LNCaP clone FGC (cell line): ENCODE measurements around the gene DSG1.
"Not testable (repeated sequence)": the region's sequence is repeated elsewhere in the genome, so short reads cannot be mapped to it uniquely, and the experiment has no call there.

Experiments used
- DNase-seq: peaks from one replicate; pipeline ENCODE4 v3.0.0-alpha.2; 2011; ENCODE audit warnings: low read depth
- H3K4me3 ChIP-seq: 2 replicates; pipeline ENCODE4 v1.5.1; 2011; ENCODE audit warnings: mild to moderate bottlenecking, low read depth, low read length, control low read depth
- CTCF ChIP-seq: IDR thresholded peaks from 2 replicates; pipeline ENCODE4 v1.5.1; 2012; ENCODE audit warnings: mild to moderate bottlenecking; ENCODE audit not compliant: control insufficient read depth, insufficient read depth; ENCODE audit errors: extremely low read depth

DSG1 gene

GRCh38 chr18:31325051-31325450 lies 7.1 kb downstream of the DSG1 start:
- no peak overlapping the region for H3K4me3 ChIP-seq
- TF ChIP-seq CTCF, result no peak
- no peak for DNase-seq

GRCh38 chr18:31329787-31330438 lies 12.0 kb downstream of the DSG1 start:
- H3K4me3 ChIP-seq, result no peak overlapping the region
- DNase-seq, result no peak
- TF ChIP-seq CTCF, result no peak

GRCh38 chr18:31343454-31343853 lies 25.5 kb downstream of the DSG1 start:
- no peak overlapping the region for H3K4me3 ChIP-seq
- no peak for TF ChIP-seq CTCF
- DNase-seq, result no peak

- not testable (repeated sequence) for DNase-seq, H3K4me3 ChIP-seq
These were observed 35.4 kb downstream of the DSG1 start for GRCh38 chr18:31353336-31353735.

GRCh38 chr18:31354990-31355389 lies 37.0 kb downstream of the DSG1 start:
- no peak overlapping the region for H3K4me3 ChIP-seq
- TF ChIP-seq CTCF, result no peak
- no peak for DNase-seq

GRCh38 chr18:31356025-31356424 lies 38.1 kb downstream of the DSG1 start:
- no peak for TF ChIP-seq CTCF
- H3K4me3 ChIP-seq, result no peak overlapping the region
- DNase-seq, result no peak

- DNase-seq, result no peak
- no peak for TF ChIP-seq CTCF
- no peak overlapping the region for H3K4me3 ChIP-seq
These were observed 46.2 kb downstream of the DSG1 start for GRCh38 chr18:31364190-31364589.
